22Rv1 (cell line): Measurements from ENCODE around the gene CMPK2.

Experiments used
- CTCF ChIP-seq: fragments of 450-650 bp; IDR thresholded peaks from 2 replicates; pipeline ENCODE4 v1.5.1; 2017; ENCODE audit warnings: mild to moderate bottlenecking
- ZFX ChIP-seq: fragments of 450-650 bp; IDR thresholded peaks from 2 replicates; pipeline ENCODE4 v1.6.1; 2017; ENCODE audit warnings: antibody characterized with exemption, borderline replicate concordance

- TF ChIP-seq CTCF = no peak
- no peak for TF ChIP-seq ZFX
These were observed 49.7 kb upstream of the CMPK2 start for GRCh38 chr2:6915399-6915798.
